KBM-7 (cell line): ENCODE measurements around the gene ZNF605.
"Not testable (repeated sequence)": the region's sequence is repeated elsewhere in the genome, so short reads cannot be mapped to it uniquely, and the experiment has no call there.

Experiments
- DNase-seq: peaks from one replicate; pipeline ENCODE4 v3.0.0-alpha.2; 2015
- in situ Hi-C: fragments of 300-500 bp; cut with MboI; formaldehyde crosslinking; loops from 2 replicates; pipeline ENCODE4 v1.14.3; 2020; ENCODE audit warnings: low sequenced_read_pairs, low pct_unique_long_range_greater_than_20kb, mixed read lengths

The ZNF605 gene

GRCh38 chr12:132956011-132956788 lies at the start of gene ZNF605:
Gene ZNF605, minus strand, starts transcription at chr12:132956306. Its CDS starts 10,671 bp downstream, at chr12:132945635.
- in situ Hi-C loops: no loop called here
- DNase-seq: peak; percentile 86

GRCh38 chr12:132998741-132999140 lies 42.6 kb upstream of the ZNF605 start:
- in situ Hi-C loops: no loop called here
- no peak for DNase-seq

GRCh38 chr12:132986885-132987225 lies 30.7 kb upstream of the ZNF605 start:
- no peak for DNase-seq
- in situ Hi-C loops: no loop called here

- DNase-seq: peak; percentile 95
- in situ Hi-C loops: no loop called here
Observed at GRCh38 chr12:132986001-132986884, 30.1 kb upstream of the ZNF605 start, which contains the start of gene ZNF26. Gene ZNF26, plus strand, starts transcription at chr12:132986367. Its CDS starts 474 bp downstream, at chr12:132986841.

- in situ Hi-C loops: not testable (repeated sequence)
- DNase-seq: peak; percentile 15
Observed at GRCh38 chr12:132976870-132977269, 20.8 kb upstream of the ZNF605 start.

- DNase-seq: no peak
Observed at GRCh38 chr12:132972374-132972773, 16.3 kb upstream of the ZNF605 start.

GRCh38 chr12:132967736-132968135 lies 11.6 kb upstream of the ZNF605 start:
- in situ Hi-C loops: no loop called here

More at GRCh38 chr12:132972374-132972773, 16.3 kb upstream of the ZNF605 start:
- in situ Hi-C loops: no loop called here

GRCh38 chr12:132966676-132967415 lies 10.7 kb upstream of the ZNF605 start:
- in situ Hi-C loops: no loop called here
- DNase-seq: no peak

More at GRCh38 chr12:132967736-132968135, 11.6 kb upstream of the ZNF605 start:
- DNase-seq: no peak

GRCh38 chr12:132965796-132966195 lies 9.7 kb upstream of the ZNF605 start:
- in situ Hi-C loops: no loop called here

GRCh38 chr12:132963947-132964346 lies 7.8 kb upstream of the ZNF605 start:
- in situ Hi-C loops, DNase-seq: not testable (repeated sequence)

More at GRCh38 chr12:132965796-132966195, 9.7 kb upstream of the ZNF605 start:
- DNase-seq: no peak

- DNase-seq, in situ Hi-C loops: not testable (repeated sequence)
Observed at GRCh38 chr12:132961790-132962189, 5.7 kb upstream of the ZNF605 start.

- DNase-seq: peak; percentile 20
- in situ Hi-C loops: no loop called here
Observed at GRCh38 chr12:132955094-132956010, 754 bp downstream of the ZNF605 start.

GRCh38 chr12:132954471-132955048 lies 1.5 kb downstream of the ZNF605 start:
- DNase-seq: no peak
- in situ Hi-C loops: no loop called here

- in situ Hi-C loops: no loop called here
- no peak for DNase-seq
Observed at GRCh38 chr12:132953771-132954170, 2.3 kb downstream of the ZNF605 start.

- in situ Hi-C loops: no loop called here
- no peak for DNase-seq
Observed at GRCh38 chr12:132953163-132953425, 3.0 kb downstream of the ZNF605 start.

- in situ Hi-C loops: no loop called here
- DNase-seq: no peak
Observed at GRCh38 chr12:132952371-132953162, 3.5 kb downstream of the ZNF605 start.

GRCh38 chr12:132951649-132952048 lies 4.5 kb downstream of the ZNF605 start:
- in situ Hi-C loops: no loop called here
- DNase-seq: no peak
